HG02759 (cell line): ENCODE results near the gene DNAH11.
"Not testable (repeated sequence)": the region's sequence is repeated elsewhere in the genome, so short reads cannot be mapped to it uniquely, and the experiment has no call there.

Experiments
- ATAC-seq: cut with Tn5 transposase; IDR thresholded peaks from one replicate; pipeline ENCODE4 v1.9.1; 2021; ENCODE audit warnings: mild to moderate bottlenecking, moderate library complexity; ENCODE audit not compliant: unreplicated experiment

Gene DNAH11

GRCh38 chr7:21704359-21704758, 161.5 kb downstream of the DNAH11 start:
- no peak for ATAC-seq

DNA sequence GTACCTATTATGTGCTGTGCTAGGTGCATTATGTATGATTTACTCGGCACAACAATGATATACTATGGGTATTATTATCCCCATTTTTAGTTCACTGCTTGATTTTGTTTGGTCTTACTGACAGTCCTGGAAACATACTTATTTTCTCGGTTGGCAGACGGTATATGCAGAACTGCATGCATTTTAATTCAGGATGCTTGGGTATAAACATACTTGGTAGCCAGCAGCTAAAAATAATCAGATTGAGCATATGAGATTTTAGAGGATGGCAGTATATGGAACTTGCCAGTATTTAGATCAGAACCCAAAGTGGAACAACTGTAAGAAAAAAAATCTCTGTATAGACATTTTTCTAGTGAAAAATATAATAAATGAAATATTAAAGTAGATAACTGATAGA, 163.3 kb downstream of the DNAH11 start:
- ATAC-seq = no peak

GRCh38 chr7:21707566-21707965, 164.7 kb downstream of the DNAH11 start:
- ATAC-seq = no peak

- no peak for ATAC-seq
These were observed 165.3 kb downstream of the DNAH11 start for GRCh38 chr7:21708096-21708495.

- no peak for ATAC-seq
These were observed 174.5 kb downstream of the DNAH11 start for GRCh38 chr7:21717323-21717722.

- no peak for ATAC-seq
These were observed 175.6 kb downstream of the DNAH11 start for GRCh38 chr7:21718391-21718790.

DNA sequence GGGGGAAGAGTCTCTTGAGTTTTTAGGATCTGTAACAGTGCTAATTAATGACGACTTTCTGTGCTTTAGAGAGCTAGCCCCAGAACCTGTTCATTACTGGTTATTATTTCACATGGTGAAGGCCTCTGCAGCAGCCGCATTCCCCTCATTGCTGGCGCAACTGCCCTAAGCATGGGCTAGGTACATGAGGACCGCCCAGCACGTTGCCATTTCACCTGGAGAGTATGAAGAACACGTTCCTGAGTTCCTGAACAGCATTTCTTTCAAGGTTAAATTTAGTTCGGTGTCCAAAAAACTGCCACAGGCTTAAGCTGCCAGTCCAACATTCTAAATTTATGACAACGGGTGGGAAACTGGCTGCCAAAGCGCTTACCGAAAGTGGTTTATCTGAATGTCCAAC, 177.0 kb downstream of the DNAH11 start:
- ATAC-seq = no peak

GRCh38 chr7:21722371-21722770, 179.5 kb downstream of the DNAH11 start:
- ATAC-seq = no peak

DNA sequence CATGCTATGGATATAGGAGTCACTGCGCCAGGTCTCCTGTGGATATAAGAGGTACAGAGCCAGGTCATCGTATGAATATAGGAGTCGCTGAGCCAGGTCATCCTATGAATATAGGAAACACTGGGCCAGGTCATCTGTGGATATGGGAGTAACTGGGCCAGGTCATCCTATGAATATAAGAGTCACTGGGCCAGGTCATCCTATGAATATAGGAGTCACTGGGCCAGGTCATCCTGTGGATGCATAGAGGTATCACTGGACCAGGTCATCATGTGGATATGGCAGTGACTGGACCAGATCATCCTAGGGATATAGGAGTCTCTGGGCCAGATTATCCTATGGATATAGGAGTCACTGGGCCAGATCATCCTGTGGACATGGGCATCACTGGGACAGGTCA, 181.7 kb downstream of the DNAH11 start:
- ATAC-seq = no peak

GRCh38 chr7:21730399-21730798, 187.6 kb downstream of the DNAH11 start:
- ATAC-seq = no peak

GRCh38 chr7:21731977-21732376, 189.1 kb downstream of the DNAH11 start:
- no peak for ATAC-seq

DNA sequence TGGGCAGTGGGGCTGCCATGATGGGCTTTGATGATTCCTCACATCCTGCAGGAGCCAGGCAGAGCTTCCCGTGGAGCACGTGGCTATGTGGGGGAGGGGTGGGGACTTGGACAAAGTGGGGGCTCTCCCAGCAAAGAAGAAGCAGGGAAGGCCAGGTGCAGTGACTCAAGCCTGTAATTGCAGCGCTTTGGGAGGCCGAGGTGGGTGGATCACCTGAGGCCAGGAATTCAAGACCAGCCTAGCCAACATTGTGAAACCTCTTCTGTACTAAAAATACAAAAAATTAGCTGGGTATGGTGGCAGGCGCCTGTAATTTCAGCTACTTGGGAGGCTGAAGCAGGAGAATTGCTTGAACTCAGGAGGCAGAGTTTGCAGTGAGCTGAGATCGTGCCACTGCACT, 190.1 kb downstream of the DNAH11 start:
- ATAC-seq = not testable (repeated sequence)

DNA sequence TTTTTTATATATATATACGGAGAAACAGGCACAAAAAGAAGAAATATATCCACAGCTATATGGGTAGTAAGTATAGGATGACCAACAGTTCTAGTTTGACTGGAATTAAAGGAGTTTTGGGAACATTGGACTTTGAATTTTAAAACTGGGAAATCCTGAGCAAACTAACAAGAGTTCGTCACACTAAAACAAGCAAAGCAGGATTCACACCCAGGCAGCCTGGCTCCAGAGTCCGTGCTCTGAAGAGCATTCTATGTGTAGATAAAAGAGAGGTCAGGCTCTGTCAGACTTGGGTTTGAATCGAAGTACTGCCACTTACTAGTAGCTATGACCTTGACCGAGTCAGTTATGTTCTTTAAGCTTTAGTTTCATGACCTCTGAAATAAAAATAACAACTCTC, 191.0 kb downstream of the DNAH11 start:
- no peak for ATAC-seq

GRCh38 chr7:21743493-21743892, 200.7 kb downstream of the DNAH11 start:
- no peak for ATAC-seq

- ATAC-seq = no peak
These were observed 204.1 kb downstream of the DNAH11 start for GRCh38 chr7:21746949-21747348.

DNA sequence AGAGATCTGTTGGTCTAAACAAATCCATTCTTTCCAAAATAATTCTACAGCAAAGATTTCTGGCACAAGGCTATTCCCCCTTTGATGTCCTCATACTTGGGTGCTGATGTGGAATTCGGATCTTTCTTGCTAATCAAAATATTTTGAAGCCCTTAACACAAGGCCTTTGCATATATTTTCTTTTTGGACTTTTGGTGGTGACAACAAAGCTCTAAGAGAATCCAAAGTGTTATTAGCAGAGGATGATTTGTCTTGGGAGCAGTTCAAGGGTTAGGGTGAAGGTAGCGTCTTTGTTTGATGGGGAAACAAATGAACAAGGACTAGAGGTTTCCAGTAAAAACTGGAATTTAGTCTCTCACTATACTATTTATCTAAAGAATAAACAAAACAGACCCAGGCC, 205.0 kb downstream of the DNAH11 start:
- no peak for ATAC-seq

- no peak for ATAC-seq
These were observed 206.5 kb downstream of the DNAH11 start for GRCh38 chr7:21749378-21749777.

DNA sequence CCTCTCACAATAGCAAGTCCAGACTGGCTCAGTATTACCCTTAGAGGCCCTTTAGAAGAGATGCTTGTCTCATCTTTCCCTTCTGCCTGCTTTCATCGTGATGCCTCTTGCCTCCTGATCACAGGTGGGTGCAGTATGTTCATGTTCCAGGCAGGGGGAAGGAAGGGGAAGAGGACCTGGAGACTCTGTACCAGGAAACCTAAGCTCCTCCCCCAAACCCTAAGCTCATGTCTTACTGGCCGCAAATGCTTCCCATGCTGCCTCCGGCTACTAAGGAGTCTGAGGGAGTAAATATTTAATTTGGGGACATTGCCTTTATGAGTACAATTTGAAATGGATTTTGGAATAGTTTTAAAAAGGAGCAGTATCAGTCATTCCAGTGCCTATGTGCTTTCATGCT, 210.2 kb downstream of the DNAH11 start:
- no peak for ATAC-seq

- ATAC-seq = no peak
These were observed 212.1 kb downstream of the DNAH11 start for GRCh38 chr7:21754963-21755362.

GRCh38 chr7:21757537-21758282, 214.9 kb downstream of the DNAH11 start:
- no peak for ATAC-seq

DNA sequence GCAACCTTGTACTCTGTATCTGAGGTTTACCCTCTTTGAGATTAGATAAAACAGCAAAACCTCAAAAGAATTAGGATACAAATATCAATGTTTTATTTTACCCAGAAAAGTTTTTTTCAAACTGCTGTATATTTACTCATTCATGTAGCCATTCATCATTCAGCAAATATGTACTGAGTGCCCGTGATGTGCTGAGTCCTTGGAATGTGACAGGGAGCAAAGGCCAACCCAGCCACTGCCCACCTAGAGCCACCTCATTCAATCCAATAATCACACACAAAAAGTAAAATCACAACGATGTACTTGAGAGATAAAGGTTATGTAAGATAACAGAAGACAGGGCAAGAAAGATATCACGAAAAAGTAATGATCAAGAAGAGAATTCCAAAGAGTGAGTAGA, 215.4 kb downstream of the DNAH11 start:
- ATAC-seq = no peak

DNA sequence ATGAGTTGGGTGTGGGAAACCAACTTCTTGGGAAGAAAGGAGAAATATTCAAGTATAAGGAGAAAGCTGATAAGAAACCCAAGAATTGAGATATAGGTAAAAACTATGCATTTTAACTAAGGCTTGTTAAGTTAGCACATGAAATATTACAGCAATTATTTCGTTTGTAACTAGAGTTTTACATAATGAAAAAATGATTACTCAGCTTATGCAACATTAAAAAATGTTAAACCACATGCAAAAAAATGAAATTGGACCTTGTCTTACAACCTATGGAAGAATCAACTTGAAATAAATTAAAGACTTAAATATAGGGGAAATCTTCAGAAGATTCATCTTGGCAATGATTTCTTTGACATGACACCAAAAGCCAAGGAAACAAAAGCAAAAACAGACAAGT, 219.6 kb downstream of the DNAH11 start:
- ATAC-seq = no peak

DNA sequence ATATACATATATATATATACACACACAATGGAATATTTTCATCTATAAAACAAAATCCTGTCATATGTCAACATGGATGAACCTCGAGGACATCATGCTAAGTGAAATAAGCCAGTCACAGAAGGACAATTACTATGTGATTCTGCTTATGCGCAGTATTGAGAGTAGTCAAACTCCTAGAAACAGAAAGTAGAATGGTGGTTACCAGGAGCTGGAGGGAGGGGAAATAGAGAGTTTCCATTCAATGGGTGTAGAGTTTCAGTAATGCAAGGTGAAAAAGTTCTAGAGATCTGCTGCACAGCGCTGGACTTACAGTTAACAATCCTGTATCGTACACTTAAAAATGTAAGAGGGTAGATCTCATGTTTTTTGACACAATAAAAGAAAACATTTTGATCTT, 221.0 kb downstream of the DNAH11 start:
- ATAC-seq = no peak
